GM19099 (cell line): Measurements from ENCODE around the gene RELCH.

ENCODE experiments used
- POLR2A ChIP-seq: IDR thresholded peaks from 3 replicates; pipeline ENCODE4 v1.6.1; 2011; ENCODE audit warnings: low read depth; ENCODE audit not compliant: insufficient read length; ENCODE audit errors: extremely low read depth

The RELCH gene

GRCh38 chr18:62177271-62177670 is 9.8 kb upstream of the RELCH start:
- TF ChIP-seq POLR2A, result no peak

- no peak for TF ChIP-seq POLR2A
Observed at GRCh38 chr18:62179213-62179612, 7.8 kb upstream of the RELCH start.

- no peak for TF ChIP-seq POLR2A
Observed at GRCh38 chr18:62182220-62182619, 4.8 kb upstream of the RELCH start.

GRCh38 chr18:62183578-62184195 is 3.4 kb upstream of the RELCH start:
- TF ChIP-seq POLR2A, result no peak

DNA sequence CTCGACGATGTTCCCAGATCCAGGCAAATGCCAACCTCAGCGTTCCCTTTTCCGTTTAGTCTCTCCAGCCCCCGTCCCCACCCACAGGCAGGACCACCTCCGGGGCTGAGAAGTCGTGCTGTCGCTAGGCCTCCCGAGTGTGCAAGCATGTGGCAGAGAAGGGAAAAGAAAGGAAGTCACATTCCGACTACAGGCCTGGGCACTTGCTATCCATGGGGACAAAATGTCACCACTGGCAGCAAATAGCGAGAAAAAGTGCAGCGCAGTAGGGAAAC is 619 bp upstream of the RELCH start:
- no peak for TF ChIP-seq POLR2A

GRCh38 chr18:62187543-62188510 is 772 bp downstream of the RELCH start:
- TF ChIP-seq POLR2A, result no peak

DNA sequence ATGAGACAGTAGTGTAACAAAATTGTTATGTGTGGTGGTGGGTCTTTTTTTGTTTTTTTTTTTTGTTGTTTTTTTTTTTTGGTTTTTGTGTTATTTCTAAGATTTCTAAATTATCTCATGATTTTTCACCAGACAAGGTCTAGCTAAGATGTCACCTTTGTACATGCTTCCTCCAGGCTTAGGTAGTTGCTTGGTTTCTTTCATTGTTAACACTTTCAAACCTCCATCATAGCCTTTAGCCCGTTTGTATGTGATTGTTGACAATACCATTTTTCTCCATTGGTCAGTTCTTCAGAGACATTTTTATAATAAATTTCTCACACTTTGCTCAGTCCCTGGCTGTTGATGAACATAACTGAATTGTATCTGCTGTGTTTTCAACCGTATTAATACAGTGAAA is 2.2 kb downstream of the RELCH start:
- TF ChIP-seq POLR2A, result no peak

DNA sequence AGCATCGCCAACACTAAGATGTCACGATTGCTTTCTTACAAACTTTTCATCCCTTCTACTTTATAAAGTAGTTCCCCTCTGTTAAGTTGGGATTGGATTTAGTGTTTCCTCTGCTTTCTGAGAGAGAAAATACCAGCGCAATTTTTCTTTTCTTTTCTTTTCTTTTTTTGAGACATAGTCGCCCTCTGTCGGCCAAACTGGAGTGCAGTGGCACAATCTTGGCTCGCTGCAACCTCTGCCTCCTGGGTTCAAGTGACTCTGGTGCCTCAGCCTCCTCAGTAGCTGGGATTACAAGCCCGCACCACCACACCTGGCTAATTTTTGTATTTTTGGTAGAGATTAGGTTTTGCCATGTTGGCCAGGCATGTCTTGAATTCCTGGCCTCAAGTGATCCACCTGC is 9.0 kb downstream of the RELCH start:
- no peak for TF ChIP-seq POLR2A

DNA sequence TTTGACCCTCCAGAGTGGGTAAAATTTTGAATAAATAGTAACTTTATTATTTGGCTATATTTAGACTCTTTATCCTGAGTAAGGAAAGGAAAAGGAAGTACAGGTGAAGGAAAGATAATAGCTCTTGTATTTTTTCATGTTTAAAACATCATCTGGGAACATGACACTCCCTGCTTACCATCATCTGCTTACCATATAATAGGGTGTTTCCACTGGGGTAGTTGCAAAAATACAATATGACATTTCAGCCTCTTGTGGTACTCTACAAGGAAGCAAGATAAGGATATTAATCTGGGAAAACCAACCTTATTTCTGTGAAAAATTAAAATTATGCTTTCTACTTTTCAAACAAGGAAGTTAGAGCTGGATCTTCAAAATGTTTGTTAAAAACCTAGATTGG is 9.9 kb downstream of the RELCH start:
- TF ChIP-seq POLR2A, result no peak

DNA sequence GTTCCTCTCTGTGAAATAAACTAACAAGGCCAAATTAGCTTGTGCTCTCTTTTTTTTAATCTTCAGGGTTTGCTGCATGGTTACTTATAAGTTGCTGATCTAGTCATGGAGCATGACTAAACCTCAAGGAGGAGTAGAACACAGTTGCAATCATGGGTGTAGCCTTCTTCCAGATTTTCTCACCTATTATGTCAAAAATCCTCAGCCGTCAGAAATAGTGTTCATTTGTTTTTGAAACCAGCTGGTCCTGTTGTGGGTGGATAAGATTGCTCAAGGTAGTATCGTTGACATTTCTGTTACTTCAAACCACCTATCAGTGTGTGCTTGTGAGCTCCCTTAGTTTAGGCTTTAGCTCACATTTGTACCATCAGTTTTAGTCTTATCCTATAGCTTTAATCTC is 11.2 kb downstream of the RELCH start:
- no peak for TF ChIP-seq POLR2A

GRCh38 chr18:62199629-62200028 is 12.6 kb downstream of the RELCH start:
- TF ChIP-seq POLR2A, result no peak

DNA sequence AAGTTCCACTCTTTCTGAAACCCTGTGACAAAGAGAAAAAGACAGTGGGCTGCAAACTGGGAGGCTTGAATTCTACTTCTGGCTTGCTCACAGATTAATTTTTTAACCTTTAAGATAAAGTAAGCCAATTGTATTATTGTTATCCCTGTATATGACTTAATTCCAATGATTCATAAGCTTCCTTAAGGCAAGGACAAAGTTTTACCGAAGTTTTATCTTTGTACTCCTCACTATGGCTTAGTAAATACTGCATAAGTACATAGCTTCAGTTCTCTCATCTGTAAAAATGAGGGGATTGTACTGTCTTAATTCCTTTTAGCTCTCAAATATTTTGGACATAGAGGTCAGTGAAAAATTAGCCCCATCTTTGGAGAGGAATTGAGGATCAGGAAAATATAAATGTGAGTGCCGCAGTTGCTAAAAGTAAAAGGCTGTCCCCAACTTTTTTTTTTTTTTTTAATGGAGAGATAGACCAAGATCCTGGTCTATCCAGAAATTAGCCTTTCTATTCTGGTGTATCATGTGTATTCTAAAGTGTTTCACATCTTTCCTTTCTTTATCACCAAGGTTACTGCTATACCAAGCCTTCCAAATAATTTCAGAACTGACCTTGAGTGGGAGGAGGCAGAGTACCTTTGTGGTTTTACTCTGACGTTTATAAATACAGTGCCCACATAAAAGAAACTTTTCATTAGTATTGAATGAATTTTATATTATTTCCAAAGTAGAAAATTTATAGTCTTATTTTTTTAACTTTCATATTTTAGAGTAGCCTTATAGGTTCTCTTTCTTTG is 13.3 kb downstream of the RELCH start:
- TF ChIP-seq POLR2A, result no peak

DNA sequence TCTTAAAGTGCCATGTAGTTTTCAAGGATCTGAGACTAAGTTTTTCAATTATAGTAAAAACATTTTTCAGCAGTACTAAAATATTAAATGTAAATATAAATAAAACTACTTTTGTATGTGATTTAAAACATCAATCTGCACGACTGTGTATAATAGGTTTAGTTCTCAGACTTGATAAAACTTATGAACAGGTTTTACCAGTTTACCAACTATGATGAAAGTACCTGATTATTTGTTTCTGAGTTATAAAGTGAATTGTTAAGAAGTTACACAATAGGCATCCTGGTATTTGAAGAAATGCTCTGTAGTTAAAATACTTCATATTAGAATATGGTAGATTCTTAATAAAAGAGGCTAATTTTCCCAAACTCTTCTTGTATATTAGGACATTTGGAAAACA is 14.8 kb downstream of the RELCH start:
- TF ChIP-seq POLR2A, result no peak

- no peak for TF ChIP-seq POLR2A
Observed at GRCh38 chr18:62205824-62206223, 18.8 kb downstream of the RELCH start.

DNA sequence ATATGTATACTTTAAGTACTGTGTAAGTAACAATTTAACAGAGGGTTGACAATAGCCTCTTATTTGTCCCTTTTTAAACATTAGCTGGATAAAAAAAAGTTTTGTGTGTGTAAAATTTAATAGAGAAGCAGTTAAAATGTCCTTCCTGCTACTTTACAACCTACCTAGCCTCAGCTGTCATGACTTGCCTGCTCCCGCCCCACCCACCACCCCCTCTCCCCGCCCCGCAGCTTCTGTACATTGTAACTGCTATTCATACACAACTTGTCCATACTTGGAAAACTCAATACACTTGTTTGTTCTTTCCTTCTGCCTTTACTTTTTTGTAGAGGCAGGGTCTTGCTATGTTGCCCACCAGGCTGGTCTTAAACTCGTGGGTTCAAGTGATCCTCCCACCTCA is 19.5 kb downstream of the RELCH start:
- TF ChIP-seq POLR2A, result no peak

GRCh38 chr18:62209046-62209445 is 22.0 kb downstream of the RELCH start:
- no peak for TF ChIP-seq POLR2A
